ENCODE data around the gene FAM110D. TPM values are rescaled to one million over a fixed set of nuclear protein-coding genes. Genes with fewer than 3 reads are reported as not detected.

FAM110D gene
- total RNA-seq, 1 donor from 2014 or later, result 0.36 TPM

DNA sequence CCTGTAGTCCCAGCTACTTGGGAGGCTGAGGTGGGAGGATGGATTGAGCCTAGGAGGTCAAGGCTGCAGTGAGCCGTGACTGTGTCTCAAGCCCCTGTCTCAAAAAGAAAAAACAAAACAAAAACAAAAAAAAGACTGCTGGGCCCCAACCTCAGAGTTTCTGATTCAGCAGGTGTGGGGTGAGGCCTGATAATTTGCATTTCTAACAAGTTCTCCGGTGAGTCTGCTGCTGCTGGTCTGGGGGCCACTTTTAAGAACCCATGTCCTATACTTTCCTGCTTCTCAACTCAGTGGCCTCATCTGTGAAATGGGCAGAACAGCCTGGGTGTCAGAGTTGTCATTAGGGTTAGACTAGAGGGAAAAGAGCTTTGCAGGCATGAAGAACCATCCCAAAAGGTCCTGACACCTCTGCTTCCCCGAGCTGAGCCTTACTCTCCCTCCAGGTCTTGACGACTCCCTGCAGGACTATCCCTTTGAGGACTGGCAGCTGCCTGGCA, 21.2 kb downstream of the FAM110D start:
- Mint-ChIP-seq H3K27ac (no peak overlapping the region), H3K9me3 (ENCODE audit: low read depth) (no peaks in the 10 kb centered on the region), H3K36me3 (ENCODE audit: insufficient read depth) (peaks cover 3% of the 10 kb centered on the region), H3K4me1 (ENCODE audit: low read depth) (peaks cover 8% of the 10 kb centered on the region), H3K4me3 (ENCODE audit: low read depth) (no peak overlapping the region), H3K27me3 (no peaks in the 10 kb centered on the region)
- no peak for TF ChIP-seq CTCF (IDR thresholded peaks at IDR 0.05; ENCODE audit: unreplicated experiment)
- no peak for DNase-seq (ENCODE audit: low spot score, unreplicated experiment)

- H3K4me1 Mint-ChIP-seq (ENCODE audit: low read depth), result peaks cover 8% of the 10 kb centered on the region
- no peak for TF ChIP-seq CTCF (IDR thresholded peaks at IDR 0.05; ENCODE audit: unreplicated experiment)
- no peak for DNase-seq (ENCODE audit: low spot score, unreplicated experiment)
- no peak overlapping the region for H3K27ac Mint-ChIP-seq
- no peak overlapping the region for H3K4me3 Mint-ChIP-seq (ENCODE audit: low read depth)
- H3K9me3 Mint-ChIP-seq (ENCODE audit: low read depth), result no peaks in the 10 kb centered on the region
- no peaks in the 10 kb centered on the region for H3K27me3 Mint-ChIP-seq
- peaks cover 6% of the 10 kb centered on the region for H3K36me3 Mint-ChIP-seq (ENCODE audit: insufficient read depth)
These were observed 22.9 kb downstream of the FAM110D start for GRCh38 chr1:26181586-26182382.

DNA sequence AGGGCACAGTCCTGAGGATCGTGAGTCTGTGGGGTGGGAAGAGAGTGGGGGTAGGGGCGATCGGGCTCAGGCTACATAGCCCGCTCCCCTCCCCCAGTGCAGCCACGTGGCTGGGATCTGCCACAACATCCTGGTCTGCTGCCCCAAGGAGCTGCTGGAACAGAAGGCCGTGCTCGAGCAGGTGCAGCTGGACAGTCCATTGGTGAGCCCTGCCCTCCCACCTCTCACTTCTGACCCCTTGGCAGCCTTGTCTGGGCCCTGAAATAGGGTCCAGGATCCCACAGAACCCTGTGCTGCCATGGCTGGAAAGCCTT, 23.5 kb downstream of the FAM110D start:
- H3K4me1 Mint-ChIP-seq (ENCODE audit: low read depth), result peaks cover 6% of the 10 kb centered on the region
- TF ChIP-seq CTCF (IDR thresholded peaks at IDR 0.05; ENCODE audit: unreplicated experiment), result no peak
- H3K27ac Mint-ChIP-seq, result no peak overlapping the region
- no peak overlapping the region for H3K4me3 Mint-ChIP-seq (ENCODE audit: low read depth)
- peaks cover 9% of the 10 kb centered on the region for H3K36me3 Mint-ChIP-seq (ENCODE audit: insufficient read depth)
- H3K9me3 Mint-ChIP-seq (ENCODE audit: low read depth), result no peaks in the 10 kb centered on the region
- DNase-seq (ENCODE audit: low spot score, unreplicated experiment), result no peak
- no peaks in the 10 kb centered on the region for H3K27me3 Mint-ChIP-seq

- peaks cover 9% of the 10 kb centered on the region for H3K36me3 Mint-ChIP-seq (ENCODE audit: insufficient read depth)
- DNase-seq (ENCODE audit: low spot score, unreplicated experiment), result no peak
- H3K27me3 Mint-ChIP-seq, result no peaks in the 10 kb centered on the region
- no peaks in the 10 kb centered on the region for H3K4me1 Mint-ChIP-seq (ENCODE audit: low read depth)
- H3K4me3 Mint-ChIP-seq (ENCODE audit: low read depth), result no peak overlapping the region
- TF ChIP-seq CTCF (IDR thresholded peaks at IDR 0.05; ENCODE audit: unreplicated experiment), result no peak
- H3K9me3 Mint-ChIP-seq (ENCODE audit: low read depth), result no peaks in the 10 kb centered on the region
- H3K27ac Mint-ChIP-seq, result no peak overlapping the region
These were observed 25.2 kb downstream of the FAM110D start for GRCh38 chr1:26184086-26184485.

- Mint-ChIP-seq H3K27me3 (no peaks in the 10 kb centered on the region), H3K4me1 (ENCODE audit: low read depth) (no peaks in the 10 kb centered on the region), H3K9me3 (ENCODE audit: low read depth) (no peaks in the 10 kb centered on the region), H3K27ac (no peak overlapping the region), H3K36me3 (ENCODE audit: insufficient read depth) (peaks cover 13% of the 10 kb centered on the region), H3K4me3 (ENCODE audit: low read depth) (no peak overlapping the region)
- TF ChIP-seq CTCF (IDR thresholded peaks at IDR 0.05; ENCODE audit: unreplicated experiment), result no peak
- no peak for DNase-seq (ENCODE audit: low spot score, unreplicated experiment)
These were observed 26.0 kb downstream of the FAM110D start for GRCh38 chr1:26184883-26185282.
